Tibial nerve (tissue), 4 donors: Measurements from ENCODE around the gene ABR.

ENCODE experiments used
- CTCF ChIP-seq, 5 experiments: fragments of 200-600 bp in 3 of 5; fragments of 450-650 bp in 2 of 5; sonication (generic) in 3 of 5; IDR thresholded peaks; one replicate each; pipeline ENCODE4 v1.5.1; 2016 to 2019; ENCODE audit warnings: antibody characterized with exemption in 5 of 5, mild to moderate bottlenecking in 3 of 5, moderate library complexity in 2 of 5
- EP300 ChIP-seq, 2 donors: sonication (generic); formaldehyde crosslinking; IDR thresholded peaks; one replicate each; pipeline ENCODE4 v1.6.1; 2017; ENCODE audit warnings: antibody characterized with exemption in 2 of 2, mild to moderate bottlenecking in 1 of 2
- POLR2A ChIP-seq, 2 donors: fragments of 450-650 bp; IDR thresholded peaks; one replicate each; pipeline ENCODE4 v1.6.1; 2017; ENCODE audit warnings: antibody characterized with exemption in 2 of 2, mild to moderate bottlenecking in 2 of 2, moderate library complexity in 2 of 2

GRCh38 chr17:988561-988960 lies 191.2 kb downstream of the ABR start:
- no peak for TF ChIP-seq CTCF (IDR thresholded peaks at IDR 0.05)
- no peak for TF ChIP-seq EP300 (IDR thresholded peaks at IDR 0.05)
- TF ChIP-seq POLR2A (IDR thresholded peaks at IDR 0.05): no peak
